Measurements from ENCODE around the gene C2.

DNA sequence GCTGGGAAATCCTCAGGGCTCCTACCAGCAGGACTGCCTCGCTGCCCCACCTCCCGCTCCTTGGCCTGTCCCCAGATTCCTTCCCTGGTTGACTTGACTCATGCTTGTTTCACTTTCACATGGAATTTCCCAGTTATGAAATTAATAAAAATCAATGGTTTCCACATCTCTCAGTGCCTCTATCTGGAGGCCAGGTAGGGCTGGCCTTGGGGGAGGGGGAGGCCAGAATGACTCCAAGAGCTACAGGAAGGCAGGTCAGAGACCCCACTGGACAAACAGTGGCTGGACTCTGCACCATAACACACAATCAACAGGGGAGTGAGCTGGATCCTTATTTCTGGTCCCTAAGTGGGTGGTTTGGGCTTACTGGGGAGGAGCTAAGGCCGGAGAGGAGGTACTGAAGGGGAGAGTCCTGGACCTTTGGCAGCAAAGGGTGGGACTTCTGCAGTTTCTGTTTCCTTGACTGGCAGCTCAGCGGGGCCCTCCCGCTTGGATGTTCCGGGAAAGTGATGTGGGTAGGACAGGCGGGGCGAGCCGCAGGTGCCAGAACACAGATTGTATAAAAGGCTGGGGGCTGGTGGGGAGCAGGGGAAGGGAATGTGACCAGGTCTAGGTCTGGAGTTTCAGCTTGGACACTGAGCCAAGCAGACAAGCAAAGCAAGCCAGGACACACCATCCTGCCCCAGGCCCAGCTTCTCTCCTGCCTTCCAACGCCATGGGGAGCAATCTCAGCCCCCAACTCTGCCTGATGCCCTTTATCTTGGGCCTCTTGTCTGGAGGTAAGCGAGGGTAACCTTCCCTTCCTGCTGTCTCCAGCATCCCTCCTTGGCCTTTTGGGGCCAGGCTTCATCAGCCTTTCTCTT lies 18.2 kb downstream of the C2 start, which contains the start of gene CFB:
- TF ChIP-seq, protein P1, sequence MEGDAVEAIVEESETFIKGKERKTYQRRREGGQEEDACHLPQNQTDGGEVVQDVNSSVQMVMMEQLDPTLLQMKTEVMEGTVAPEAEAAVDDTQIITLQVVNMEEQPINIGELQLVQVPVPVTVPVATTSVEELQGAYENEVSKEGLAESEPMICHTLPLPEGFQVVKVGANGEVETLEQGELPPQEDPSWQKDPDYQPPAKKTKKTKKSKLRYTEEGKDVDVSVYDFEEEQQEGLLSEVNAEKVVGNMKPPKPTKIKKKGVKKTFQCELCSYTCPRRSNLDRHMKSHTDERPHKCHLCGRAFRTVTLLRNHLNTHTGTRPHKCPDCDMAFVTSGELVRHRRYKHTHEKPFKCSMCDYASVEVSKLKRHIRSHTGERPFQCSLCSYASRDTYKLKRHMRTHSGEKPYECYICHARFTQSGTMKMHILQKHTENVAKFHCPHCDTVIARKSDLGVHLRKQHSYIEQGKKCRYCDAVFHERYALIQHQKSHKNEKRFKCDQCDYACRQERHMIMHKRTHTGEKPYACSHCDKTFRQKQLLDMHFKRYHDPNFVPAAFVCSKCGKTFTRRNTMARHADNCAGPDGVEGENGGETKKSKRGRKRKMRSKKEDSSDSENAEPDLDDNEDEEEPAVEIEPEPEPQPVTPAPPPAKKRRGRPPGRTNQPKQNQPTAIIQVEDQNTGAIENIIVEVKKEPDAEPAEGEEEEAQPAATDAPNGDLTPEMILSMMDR (IDR thresholded peaks at IDR 0.05 in 8 of 11, conservative IDR thresholded peaks at IDR 0.05 in 3 of 11), result no peak
- no peak for TF ChIP-seq POLR2A (IDR thresholded peaks at IDR 0.05)
- TF ChIP-seq POLR2AphosphoS5 (IDR thresholded peaks at IDR 0.05), result peak in 2 of 3 donors; percentile 17 to 52
